ENCODE data around the gene IL18.
"Not testable (repeated sequence)": the region's sequence is repeated elsewhere in the genome, so short reads cannot be mapped to it uniquely, and the experiment has no call there.

The IL18 gene

DNA sequence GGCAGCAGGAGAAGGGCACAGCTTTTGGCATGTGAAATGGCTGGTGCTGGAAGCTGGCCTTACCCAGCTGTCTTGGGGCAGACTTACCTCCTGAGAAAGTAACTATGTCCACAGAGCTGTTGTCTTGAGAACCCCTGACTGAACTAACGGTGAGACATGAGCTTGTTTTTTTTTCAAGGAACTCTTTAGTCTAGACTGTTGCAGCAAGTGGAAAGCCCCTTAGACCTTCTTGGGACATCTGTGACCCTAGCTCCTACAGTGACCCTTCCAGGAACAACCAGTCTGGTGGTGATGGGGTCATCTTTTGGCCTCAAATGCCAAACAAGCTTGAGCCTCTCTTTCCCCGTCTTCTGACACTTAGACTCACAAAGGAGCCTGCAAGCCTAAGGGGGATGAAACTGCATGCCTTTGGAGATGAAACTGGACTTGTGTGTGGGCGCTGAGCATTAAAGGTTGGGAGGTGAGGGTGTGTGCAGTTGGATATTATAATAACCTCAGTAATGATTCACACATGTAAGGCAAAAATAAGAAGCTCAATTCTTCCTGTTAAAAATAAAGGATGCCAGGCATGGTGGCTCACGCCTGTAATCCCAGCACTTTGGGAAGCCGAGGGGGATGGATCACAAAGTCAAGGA, 41.8 kb downstream of the IL18 start:
- TF ChIP-seq ZNF274 (IDR thresholded peaks at IDR 0.05; ENCODE audit: low read depth, low read length): no peak
- H3K4me3 ChIP-seq (ENCODE audit: low read length): no peak overlapping the region

DNA sequence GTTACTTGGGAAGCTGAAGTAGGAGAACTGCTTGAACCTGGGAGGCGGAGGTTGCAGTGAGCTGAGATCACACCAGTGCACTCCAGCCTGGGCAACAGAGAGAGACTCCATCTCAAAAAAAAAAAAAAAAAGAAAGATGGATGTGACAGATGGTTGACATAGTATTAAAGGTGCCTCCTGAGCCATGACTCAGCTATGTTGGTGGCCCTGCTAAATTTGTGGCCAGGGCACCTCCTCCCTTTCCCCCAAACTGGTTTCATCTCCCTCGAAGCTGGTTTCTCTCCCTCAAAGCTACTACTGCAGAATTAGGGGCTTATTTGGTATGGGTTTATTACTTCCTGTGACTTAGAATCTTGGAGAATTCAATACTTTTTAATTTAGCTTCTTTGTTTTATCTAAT, 45.7 kb downstream of the IL18 start:
- H3K4me3 ChIP-seq (ENCODE audit: low read length): no peak overlapping the region
- no peak for TF ChIP-seq ZNF274 (IDR thresholded peaks at IDR 0.05; ENCODE audit: low read depth, low read length)

DNA sequence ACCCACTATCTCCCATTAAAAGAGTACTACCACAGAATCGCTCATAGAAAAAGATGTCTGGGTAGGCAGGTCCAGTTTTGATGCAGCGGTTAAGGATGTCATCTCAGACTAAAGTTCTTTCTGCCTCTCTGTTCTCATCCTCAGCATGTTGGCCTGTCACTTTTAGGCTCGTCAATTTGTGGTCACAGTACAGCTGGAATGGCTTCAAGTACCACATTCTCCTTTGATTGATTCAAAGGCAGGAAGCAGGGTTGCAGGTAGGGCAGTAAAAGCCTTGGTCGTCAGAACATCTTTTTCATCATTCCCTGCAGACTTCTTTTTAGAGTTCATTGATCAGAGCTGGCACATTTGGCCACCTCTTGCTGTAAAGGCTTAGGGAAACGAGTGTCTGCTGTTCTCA, 48.5 kb downstream of the IL18 start:
- no peak for TF ChIP-seq ZNF274 (IDR thresholded peaks at IDR 0.05; ENCODE audit: low read depth, low read length)
- no peak overlapping the region for H3K4me3 ChIP-seq (ENCODE audit: low read length)

DNA sequence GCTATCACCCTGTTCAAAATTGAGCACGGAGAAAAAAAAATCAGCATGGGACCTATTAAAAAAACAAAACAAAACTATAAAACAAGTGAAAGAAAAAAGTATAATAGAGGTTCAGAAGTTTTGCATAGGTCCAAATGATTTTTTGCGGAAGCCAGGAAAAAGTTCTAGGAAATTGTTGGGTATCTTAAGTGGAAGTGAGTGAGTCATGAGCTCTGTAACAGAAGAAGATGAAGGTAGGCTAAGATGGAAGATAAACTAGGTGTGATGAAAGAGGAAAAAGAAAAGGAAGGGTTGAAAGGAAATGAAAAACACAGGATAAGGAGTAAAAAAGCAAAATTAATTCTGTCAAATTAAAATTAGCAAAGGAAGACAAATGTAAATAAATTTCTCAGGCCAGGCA, 49.4 kb downstream of the IL18 start:
- no peak for TF ChIP-seq ZNF274 (IDR thresholded peaks at IDR 0.05; ENCODE audit: low read depth, low read length)
- H3K4me3 ChIP-seq (ENCODE audit: low read length): no peak overlapping the region

DNA sequence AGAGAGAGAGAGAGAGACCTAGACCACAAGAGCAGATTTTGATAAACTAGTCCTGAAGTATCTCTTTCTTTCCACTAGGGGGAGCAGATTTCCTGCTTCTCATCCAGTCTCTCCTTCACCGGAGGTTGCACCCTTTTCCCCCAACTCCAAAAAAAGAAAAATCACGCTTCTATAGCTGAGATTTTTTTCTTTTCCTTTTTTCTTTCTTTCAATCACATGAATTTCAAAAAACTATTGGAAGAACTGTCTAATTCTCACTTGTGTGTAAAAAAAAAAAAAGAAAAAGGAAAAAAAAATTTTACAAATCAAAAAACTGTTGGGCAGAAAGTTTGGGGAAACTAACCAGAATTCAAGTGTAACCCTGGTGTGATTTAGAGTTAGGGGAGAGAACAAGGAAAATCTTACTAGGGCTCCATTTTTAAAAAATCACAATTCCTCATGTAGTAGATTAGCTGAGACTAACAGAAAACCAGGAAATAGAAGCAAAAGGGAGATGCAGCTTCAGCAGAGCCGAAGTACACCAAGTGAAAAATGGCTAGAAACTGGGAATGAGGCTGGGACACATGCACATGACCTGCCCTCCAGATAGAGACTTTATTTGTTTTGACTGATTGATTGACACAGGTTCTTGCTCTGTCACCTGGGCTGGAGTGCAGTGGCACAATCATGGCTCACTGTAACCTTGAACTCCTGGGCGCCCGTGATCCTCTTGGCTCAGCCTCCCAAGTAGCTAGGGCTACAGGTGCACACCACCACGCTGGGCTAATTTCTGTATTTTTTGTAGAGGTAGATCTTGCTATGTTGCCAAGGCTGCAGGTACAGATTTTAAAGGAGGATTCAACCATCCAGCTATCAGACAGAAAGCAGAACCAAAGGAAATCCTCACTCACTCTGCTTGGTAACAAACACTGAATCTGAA, 50.1 kb downstream of the IL18 start:
- no peak for TF ChIP-seq ZNF274 (IDR thresholded peaks at IDR 0.05; ENCODE audit: low read depth, low read length)
- H3K4me3 ChIP-seq (ENCODE audit: low read length): no peak overlapping the region

DNA sequence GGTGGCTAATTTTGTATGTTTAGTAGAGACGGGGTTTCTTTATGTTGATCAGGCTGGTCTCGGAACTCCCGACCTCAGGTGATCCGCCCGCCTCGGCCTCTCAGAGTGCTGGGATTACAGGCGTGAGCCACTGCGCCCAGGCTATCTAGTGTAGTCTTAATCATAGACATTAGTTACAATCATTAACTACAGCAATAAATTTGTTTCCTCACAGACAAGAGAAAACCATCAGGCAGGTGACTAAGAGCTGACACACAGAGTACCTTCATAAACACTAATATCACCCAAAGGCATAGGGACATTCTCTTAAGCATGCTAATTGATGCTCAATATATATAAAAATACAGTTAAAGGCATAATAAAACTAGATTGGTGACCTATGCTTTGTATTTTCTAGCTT, 57.8 kb downstream of the IL18 start:
- H3K4me3 ChIP-seq (ENCODE audit: low read length): no peak overlapping the region
- TF ChIP-seq ZNF274 (IDR thresholded peaks at IDR 0.05; ENCODE audit: low read depth, low read length): no peak

DNA sequence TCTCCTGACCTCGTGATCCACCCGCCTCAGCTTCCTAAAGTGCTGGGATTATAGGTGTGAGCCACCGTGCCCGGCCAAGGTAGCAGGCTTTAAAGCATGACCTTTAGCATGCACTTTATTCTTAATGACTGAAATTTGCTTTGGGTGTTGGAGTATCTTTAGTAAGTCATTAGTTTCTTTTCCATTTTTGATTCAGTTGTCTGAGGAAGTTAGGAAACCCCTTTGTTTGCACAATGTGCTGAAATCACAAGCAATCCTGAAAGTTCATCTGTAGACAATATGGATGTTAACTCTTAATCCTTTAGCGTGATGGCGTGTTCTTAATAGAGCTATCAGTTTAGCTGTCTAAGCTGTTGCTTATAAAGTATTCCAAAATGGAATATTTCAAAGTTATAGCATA, 60.4 kb downstream of the IL18 start:
- no peak for TF ChIP-seq ZNF274 (IDR thresholded peaks at IDR 0.05; ENCODE audit: low read depth, low read length)

DNA sequence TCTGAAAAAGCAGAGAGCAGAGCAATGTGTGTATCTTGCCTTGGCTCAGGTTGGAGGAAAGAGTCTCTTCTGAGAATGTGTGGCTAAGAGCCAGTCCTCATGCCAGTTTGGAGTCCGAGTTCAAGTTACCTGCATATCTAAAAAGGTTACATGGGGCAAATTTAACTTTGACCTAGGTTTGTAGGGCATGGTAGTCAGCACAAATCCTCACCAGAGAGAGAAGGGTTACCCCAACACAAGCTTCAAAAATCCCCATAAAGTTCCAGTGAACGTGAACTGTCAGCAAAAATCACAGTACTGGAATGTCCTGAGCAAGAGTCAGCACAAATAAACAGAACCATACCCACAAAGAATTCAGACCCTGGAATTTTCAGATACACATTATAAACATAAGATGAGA, 63.4 kb downstream of the IL18 start:
- H3K4me3 ChIP-seq (ENCODE audit: low read length): no peak overlapping the region
- no peak for TF ChIP-seq ZNF274 (IDR thresholded peaks at IDR 0.05; ENCODE audit: low read depth, low read length)

More for the DNA sequence above, 60.4 kb downstream of the IL18 start:
- H3K4me3 ChIP-seq (ENCODE audit: low read length): no peak overlapping the region

DNA sequence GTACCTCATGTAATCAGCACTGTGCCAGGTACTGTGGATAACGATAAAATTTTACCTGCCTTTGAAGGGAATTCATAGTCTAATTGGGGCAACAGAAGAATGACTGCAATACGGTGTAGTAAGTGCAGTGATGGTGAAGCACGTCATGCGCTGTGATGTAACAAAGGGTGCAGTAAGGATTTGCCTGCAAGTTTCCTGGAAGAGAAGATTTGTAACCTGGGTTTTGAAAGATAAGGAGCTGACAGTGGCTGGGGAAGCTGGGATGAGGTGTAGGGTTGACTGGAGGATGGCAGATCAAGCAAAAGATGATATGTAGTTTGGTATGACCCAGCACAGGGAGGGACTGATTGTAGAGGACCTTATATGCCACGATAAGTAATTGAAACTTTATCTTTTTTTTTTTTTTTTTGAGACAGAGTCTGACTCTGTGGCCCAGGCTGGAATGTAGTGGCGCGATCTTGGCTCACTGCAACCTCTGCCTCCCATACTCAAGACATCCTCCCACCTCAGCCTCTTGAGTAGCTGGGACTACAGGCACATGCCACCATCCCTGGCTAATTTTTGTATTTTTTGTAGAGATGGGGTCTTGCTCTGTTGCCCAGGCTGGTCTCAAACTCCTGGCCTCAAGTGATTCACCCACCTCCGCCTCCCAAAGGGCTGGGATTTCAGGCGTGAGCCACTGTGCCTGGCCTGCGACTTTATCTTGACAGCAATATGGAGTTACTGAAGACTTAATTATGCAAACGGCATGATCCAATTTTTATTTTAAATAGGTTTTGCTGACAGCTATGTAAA, 66.0 kb downstream of the IL18 start:
- TF ChIP-seq ZNF274 (IDR thresholded peaks at IDR 0.05; ENCODE audit: low read depth, low read length): no peak
- no peak overlapping the region for H3K4me3 ChIP-seq (ENCODE audit: low read length)

DNA sequence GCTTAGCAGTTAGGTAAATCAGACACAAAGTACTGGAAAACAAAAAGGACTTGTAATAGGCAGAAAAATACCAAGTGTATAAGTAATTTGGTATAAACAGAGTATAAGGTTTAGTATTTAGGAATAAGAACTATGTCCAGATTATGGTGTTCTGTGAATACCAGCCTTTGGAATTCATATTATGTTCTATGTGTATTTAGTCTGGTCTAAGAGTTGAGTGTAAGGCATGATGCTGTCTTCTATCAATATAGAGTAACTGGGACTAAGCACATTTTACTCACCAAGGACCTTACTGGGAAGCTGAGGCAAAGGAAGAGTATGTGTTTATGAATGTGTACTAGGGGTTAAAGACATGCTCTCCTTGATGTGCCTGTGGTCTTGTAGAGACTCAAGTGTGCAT, 67.7 kb downstream of the IL18 start:
- no peak for TF ChIP-seq ZNF274 (IDR thresholded peaks at IDR 0.05; ENCODE audit: low read depth, low read length)
- H3K4me3 ChIP-seq (ENCODE audit: low read length): no peak overlapping the region

DNA sequence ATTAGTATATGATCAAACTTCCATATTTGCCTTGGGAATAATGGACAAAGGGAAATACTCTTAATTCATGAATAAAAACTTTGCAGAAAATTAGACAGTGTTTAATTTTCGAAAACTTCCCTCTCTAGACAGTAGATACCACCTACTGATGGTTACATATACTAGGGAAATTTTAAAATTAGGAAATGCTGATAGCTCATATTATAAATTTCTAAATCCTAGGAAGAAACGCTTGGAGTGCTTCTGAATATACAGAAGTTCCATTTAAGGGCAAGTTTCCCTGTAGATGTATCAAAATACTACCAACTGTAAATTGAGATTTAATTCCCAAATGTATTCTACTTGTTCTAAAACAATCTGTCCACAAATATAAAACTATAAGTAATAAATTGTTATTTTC, 68.6 kb downstream of the IL18 start:
- not testable (repeated sequence) for H3K4me3 ChIP-seq (ENCODE audit: low read length)

Measured in GM08714 (cell line).